Ammon's horn (tissue), 1 donor: ENCODE measurements around the gene TAF1C.

Experiments
- DNase-seq: peaks from one replicate; pipeline ENCODE4 v3.0.0-alpha.2; 2016; ENCODE audit warnings: low spot score

The TAF1C gene

GRCh38 chr16:84182680-84183571 is 3.9 kb downstream of the TAF1C start:
- no peak for DNase-seq

- DNase-seq = no peak
Observed at GRCh38 chr16:84182104-84182503, 4.8 kb downstream of the TAF1C start.

GRCh38 chr16:84181144-84181915 is 5.5 kb downstream of the TAF1C start:
- no peak for DNase-seq

- no peak for DNase-seq
Observed at GRCh38 chr16:84180519-84181140, 6.2 kb downstream of the TAF1C start.

- DNase-seq = no peak
Observed at GRCh38 chr16:84179612-84180320, 7.1 kb downstream of the TAF1C start.

- no peak for DNase-seq
Observed at GRCh38 chr16:84178892-84179611, 7.8 kb downstream of the TAF1C start.

- no peak for DNase-seq
Observed at GRCh38 chr16:84178146-84178765, 8.6 kb downstream of the TAF1C start.

GRCh38 chr16:84177741-84178073 is 9.2 kb downstream of the TAF1C start:
- no peak for DNase-seq

- DNase-seq = no peak
Observed at GRCh38 chr16:84176192-84177053, 10.4 kb downstream of the TAF1C start.

- no peak for DNase-seq
Observed at GRCh38 chr16:84175350-84176081, 11.3 kb downstream of the TAF1C start.

- no peak for DNase-seq
Observed at GRCh38 chr16:84174396-84174795, 12.5 kb downstream of the TAF1C start.

- no peak for DNase-seq
Observed at GRCh38 chr16:84169765-84170310, 17.0 kb downstream of the TAF1C start.

GRCh38 chr16:84166796-84167695 is 19.8 kb downstream of the TAF1C start:
- no peak for DNase-seq

- DNase-seq = no peak
Observed at GRCh38 chr16:84165746-84166145, 21.1 kb downstream of the TAF1C start.

- DNase-seq = no peak
Observed at GRCh38 chr16:84161801-84162200, 25.1 kb downstream of the TAF1C start.

- DNase-seq = no peak
Observed at GRCh38 chr16:84161037-84161436, 25.8 kb downstream of the TAF1C start.

GRCh38 chr16:84159800-84160199 is 27.1 kb downstream of the TAF1C start:
- DNase-seq = no peak

GRCh38 chr16:84159007-84159406 is 27.9 kb downstream of the TAF1C start:
- no peak for DNase-seq
